ENCODE measurements around the gene CRB3.

CRB3 gene

DNA sequence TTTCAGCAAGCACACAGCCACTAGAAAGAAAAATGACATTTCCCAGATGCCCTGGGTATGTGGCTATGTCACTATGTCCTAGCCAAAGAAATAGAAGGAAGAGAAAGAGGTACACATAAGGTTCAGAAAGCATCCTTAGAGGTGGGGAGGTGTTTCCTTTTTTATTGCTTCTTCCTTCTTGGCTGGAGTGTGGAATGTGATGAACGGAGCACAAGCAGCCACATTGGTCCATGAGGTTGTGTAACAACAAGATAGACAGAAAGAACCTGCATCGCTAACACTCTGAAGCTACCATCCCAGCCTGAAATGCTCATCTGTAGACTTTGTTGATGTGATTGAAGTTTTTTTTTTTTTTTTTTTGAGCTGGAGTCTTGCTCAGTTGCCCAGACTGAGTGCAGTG, 11.2 kb upstream of the CRB3 start:
- Mint-ChIP-seq H3K4me3 (no peak overlapping the region), H3K27me3 (no peaks in the 10 kb centered on the region), H3K4me1 (ENCODE audit: low read depth) (no peaks in the 10 kb centered on the region), H3K36me3 (peaks cover 27% of the 10 kb centered on the region), H3K27ac (no peak overlapping the region), H3K9me3 (ENCODE audit: low read depth) (no peaks in the 10 kb centered on the region)

DNA sequence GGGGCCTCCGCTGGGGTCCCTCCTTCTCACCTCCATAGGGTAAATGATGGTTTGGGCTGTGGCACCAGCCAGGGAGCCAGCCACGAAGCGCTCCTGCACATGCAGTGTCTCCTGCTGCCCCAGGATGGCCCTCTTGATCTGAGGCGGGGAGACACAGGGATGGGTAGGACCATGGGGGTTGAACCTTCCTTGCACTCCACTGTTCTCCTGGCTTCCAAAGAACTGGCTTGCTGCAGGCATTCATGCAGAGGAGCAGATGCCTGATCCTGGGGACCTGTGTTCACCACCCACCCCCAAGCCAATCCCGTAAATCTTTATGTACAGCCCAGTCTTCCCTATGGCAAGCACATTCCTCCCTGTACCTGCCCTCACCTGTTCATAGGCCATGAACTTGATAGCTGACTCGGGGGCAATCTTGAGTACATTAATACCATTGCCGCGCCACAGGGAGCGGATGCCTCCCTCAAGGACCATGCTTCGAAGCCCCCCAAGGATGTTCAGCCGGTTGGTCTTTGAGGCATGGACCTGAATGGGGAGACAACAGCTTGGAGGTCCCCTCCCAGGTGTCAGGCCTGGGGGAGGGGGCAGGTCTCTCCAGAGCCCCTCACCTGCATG, 10.0 kb upstream of the CRB3 start:
- peaks cover 6% of the 10 kb centered on the region for H3K4me1 Mint-ChIP-seq (ENCODE audit: low read depth)
- no peaks in the 10 kb centered on the region for H3K9me3 Mint-ChIP-seq (ENCODE audit: low read depth)
- no peaks in the 10 kb centered on the region for H3K27me3 Mint-ChIP-seq
- H3K4me3 Mint-ChIP-seq = no peak overlapping the region
- peaks cover 27% of the 10 kb centered on the region for H3K36me3 Mint-ChIP-seq
- H3K27ac Mint-ChIP-seq = no peak overlapping the region

DNA sequence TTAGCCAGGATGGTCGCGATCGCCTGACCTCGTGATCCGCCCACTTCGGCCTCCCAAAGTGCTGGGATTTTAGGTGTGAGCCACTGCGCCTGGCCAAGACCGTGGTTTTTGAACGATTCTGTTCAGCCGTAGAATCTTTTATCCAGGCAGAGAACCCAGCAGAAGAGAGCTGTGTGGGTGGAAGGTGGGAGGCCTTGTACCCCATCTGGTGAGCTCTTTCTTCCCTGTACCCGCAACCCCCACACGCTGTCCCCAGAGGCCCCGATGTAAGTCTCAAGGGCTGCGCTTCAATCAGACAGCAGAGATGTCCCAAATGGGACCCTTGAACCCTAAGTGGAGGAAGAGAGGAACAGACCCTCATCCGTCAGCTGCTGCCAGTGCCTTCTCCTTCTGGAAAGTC, 8.1 kb upstream of the CRB3 start:
- Mint-ChIP-seq H3K27me3 (no peaks in the 10 kb centered on the region), H3K36me3 (peaks cover 22% of the 10 kb centered on the region), H3K4me3 (no peak overlapping the region), H3K9me3 (ENCODE audit: low read depth) (no peaks in the 10 kb centered on the region), H3K4me1 (ENCODE audit: low read depth) (peaks cover 13% of the 10 kb centered on the region), H3K27ac (no peak overlapping the region)

DNA sequence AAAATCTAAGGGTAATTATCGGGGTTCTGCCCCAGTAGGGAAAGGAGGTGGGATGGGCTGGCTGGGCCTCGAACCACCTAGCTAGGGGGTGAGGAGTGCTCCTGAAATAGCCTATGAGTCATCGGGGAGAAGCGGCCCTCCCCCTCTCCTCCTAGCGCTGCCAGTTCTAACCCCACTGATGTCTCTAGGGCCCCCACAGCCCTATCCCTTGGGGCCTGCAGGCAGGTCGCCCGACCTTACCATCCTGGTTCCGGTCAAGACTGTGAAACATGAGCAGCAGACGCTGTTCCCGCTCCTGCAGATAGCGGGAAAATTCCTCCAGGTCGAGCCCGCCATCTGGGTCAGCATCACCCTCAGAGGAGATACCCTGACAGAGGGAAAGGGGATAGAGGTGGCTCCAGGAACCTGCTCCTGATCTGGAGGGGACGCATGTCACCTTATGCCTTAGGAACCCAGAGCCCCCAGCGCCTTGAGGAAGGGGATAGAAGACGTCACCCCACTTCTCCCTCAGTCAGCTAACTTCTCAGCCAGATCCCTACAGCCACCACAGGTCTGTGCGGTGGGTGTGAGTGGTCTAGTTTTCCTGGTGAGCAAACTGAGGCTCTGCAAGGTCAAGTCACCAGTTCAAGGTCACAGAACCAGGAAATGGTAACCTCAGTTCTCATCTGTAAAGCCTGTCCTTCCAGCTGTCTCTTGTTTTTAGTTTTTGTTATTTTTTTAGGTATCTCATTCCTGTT, 5.9 kb upstream of the CRB3 start:
- Mint-ChIP-seq H3K9me3 (ENCODE audit: low read depth) (no peaks in the 10 kb centered on the region), H3K4me3 (peak overlapping the region; percentile 91), H3K36me3 (peaks cover 18% of the 10 kb centered on the region), H3K27me3 (no peaks in the 10 kb centered on the region), H3K4me1 (ENCODE audit: low read depth) (peaks cover 18% of the 10 kb centered on the region), H3K27ac (peak overlapping the region; percentile 86)

DNA sequence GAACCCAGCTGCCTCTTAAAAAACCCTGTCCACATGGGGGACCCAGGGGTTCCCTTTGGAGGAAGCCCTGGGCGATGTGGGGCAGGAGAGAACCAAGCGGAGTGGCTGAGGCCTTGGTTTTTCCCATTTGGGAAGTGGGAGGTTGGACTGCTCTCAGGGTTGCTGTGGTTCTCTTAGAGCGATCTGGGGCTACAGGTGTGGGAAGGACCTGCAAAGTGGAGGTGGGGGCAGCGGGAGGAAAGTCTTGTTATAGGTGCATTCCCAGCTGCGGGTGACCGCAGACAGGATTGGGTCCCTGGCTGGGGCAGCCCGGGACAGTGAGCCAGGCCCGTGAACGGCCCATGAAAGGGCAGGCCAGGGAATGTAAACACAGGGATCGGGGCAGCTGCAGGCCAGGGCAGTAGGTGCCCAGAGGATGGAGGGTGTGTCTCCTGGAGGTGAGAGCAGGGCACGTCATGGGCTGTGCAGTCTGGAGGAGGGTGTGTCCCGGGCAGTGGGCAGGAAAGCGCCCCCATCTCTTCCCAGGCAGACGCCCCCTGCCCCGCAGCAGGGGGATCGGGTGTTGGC, 5.3 kb upstream of the CRB3 start:
- peak overlapping the region; percentile 86 for H3K27ac Mint-ChIP-seq
- no peaks in the 10 kb centered on the region for H3K9me3 Mint-ChIP-seq (ENCODE audit: low read depth)
- H3K4me1 Mint-ChIP-seq (ENCODE audit: low read depth) = peaks cover 19% of the 10 kb centered on the region
- peak overlapping the region; percentile 91 for H3K4me3 Mint-ChIP-seq
- H3K36me3 Mint-ChIP-seq = peaks cover 15% of the 10 kb centered on the region
- no peaks in the 10 kb centered on the region for H3K27me3 Mint-ChIP-seq

DNA sequence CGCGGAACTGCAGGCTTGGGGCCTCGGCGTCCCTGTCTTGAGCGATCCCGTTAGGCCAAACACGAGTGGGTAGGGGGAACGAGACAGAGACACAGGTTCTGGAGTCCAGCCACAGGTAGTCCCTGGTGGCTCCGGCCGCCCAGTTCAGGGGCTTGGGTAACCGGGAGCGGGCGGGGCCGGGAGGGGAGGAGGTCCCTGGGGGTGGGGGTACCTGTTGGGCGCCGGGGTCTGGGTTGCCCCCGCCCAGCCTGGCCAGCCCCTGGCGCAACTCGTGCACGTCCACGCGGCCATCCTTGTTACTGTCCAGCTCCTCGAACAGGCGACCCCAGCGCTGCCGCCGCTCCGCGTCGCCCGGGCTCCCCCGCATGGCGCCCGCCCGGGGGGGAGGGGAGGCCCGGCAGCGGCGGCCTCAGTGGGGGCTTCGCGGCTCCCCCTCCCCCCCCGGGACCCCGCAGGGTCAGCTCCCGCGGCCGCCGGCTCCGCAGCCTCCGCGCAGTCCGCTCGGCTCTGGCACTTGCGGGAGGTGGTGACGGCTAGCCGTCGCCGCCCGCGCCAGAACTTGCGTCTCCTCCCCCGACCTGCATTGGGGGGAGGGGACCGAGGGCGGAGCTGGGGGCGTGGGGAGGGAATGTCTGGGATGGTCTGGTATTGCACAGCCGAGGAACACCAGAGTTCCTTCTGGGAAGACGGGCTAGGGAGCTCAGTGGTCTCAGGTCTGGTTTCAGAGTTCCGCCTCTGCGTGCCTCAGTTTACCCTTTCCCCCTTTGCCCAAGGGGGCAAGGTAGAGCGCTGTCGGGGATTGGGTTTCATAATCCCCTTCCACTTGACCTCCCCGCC, 4.6 kb upstream of the CRB3 start, which contains the start of gene SLC25A23:
Gene SLC25A23 (minus strand): TSS at position 531 of the 837 bp plus-strand sequence. CDS start 164 bp downstream, at position 367.
- Mint-ChIP-seq H3K27me3 (no peaks in the 10 kb centered on the region), H3K9me3 (ENCODE audit: low read depth) (no peaks in the 10 kb centered on the region), H3K36me3 (peaks cover 11% of the 10 kb centered on the region), H3K27ac (peak within 1 kb of the TSS; percentile 87), H3K4me3 (peak within 1 kb of the TSS; percentile 96), H3K4me1 (ENCODE audit: low read depth) (peaks cover 22% of the 10 kb centered on the region)

DNA sequence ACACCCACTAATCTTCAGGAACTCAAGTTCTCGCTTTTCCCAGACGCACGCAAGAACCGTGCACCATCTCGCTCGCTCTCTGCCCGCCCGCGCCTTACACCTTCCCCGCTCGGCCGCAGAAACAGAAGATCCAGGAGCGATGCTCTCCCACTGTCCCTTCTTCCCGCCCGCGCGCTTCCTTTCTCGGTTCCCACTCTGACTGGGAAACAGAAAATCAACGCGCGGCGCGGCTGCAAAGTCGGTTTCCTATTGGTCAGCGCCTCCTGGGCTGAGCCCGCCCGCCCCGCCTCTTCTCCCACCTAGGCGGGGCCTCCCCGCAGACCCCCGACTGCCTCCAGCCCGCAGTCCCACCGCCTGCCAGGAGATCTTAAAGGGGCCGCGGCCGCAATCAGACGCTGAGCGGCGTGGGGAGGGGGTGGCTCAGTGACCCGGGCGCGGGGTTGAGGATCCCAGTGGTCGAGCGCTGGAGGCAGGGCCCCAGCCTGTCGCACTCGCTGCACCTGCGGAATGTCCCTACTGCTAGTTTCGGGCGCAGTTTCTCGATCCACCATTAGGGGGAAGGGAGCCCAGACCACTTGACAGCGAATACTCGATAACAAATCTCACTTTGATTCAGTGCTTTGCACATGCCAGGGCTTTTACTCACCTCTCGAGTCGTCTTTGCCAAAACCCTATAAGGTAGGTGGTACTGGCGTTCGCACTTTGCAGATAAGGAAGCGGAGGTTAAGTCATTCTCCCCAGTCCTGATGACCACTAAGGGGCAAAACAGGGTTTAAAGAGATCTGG, 3.8 kb upstream of the CRB3 start:
- Mint-ChIP-seq H3K9me3 (ENCODE audit: low read depth) (no peaks in the 10 kb centered on the region), H3K27ac (peak overlapping the region; percentile 87), H3K4me3 (peak overlapping the region; percentile 96), H3K4me1 (ENCODE audit: low read depth) (peaks cover 27% of the 10 kb centered on the region), H3K36me3 (peaks cover 5% of the 10 kb centered on the region), H3K27me3 (no peaks in the 10 kb centered on the region)

DNA sequence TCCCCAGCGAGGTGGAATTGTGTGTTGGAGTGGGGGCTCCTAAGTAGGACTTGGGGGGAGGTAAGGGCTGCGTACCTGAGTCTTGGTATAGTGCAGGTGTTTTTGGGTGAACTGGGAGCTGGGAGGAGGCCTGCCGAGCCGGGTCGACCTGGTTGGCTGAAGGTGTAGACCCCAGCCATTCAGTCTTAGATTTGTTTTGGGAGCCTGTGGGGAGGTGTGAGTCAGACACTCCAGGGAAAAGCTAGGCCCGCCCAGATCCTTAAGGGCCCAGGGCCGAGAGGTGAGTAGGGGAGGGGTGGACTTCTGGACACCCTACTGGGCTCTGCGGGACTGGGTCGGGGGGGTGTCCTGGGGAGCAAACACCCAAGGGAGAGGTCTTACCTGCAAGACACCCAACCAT, 935 bp downstream of the CRB3 start:
- no peaks in the 10 kb centered on the region for H3K9me3 Mint-ChIP-seq (ENCODE audit: low read depth)
- H3K4me1 Mint-ChIP-seq (ENCODE audit: low read depth) = peaks cover 19% of the 10 kb centered on the region
- H3K36me3 Mint-ChIP-seq = peaks cover 4% of the 10 kb centered on the region
- no peaks in the 10 kb centered on the region for H3K27me3 Mint-ChIP-seq
- peak overlapping the region; percentile 62 for H3K4me3 Mint-ChIP-seq
- H3K27ac Mint-ChIP-seq = no peak overlapping the region

DNA sequence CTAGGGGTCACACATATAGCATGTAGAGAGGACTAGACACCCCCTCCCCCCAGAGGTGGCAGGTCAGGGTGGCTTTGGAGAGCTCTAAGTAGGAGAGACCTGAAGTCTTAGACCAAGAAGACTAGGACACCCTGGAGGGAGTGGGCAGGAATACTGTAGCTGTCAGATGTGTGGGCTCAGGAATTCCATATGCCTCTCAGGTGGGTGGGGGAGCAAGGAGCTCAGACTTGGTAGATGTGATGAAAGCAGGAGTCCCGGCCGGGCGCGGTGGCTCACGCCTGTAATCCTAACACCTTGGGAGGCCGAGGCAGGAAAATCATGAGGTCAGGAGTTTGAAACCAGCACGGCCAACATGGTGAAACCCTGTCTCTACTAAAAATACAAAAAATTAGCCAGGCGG, 1.6 kb downstream of the CRB3 start:
- H3K9me3 Mint-ChIP-seq (ENCODE audit: low read depth) = no peaks in the 10 kb centered on the region
- no peak overlapping the region for H3K27ac Mint-ChIP-seq
- peaks cover 14% of the 10 kb centered on the region for H3K4me1 Mint-ChIP-seq (ENCODE audit: low read depth)
- H3K27me3 Mint-ChIP-seq = no peaks in the 10 kb centered on the region
- H3K4me3 Mint-ChIP-seq = no peak overlapping the region
- H3K36me3 Mint-ChIP-seq = peaks cover 4% of the 10 kb centered on the region

DNA sequence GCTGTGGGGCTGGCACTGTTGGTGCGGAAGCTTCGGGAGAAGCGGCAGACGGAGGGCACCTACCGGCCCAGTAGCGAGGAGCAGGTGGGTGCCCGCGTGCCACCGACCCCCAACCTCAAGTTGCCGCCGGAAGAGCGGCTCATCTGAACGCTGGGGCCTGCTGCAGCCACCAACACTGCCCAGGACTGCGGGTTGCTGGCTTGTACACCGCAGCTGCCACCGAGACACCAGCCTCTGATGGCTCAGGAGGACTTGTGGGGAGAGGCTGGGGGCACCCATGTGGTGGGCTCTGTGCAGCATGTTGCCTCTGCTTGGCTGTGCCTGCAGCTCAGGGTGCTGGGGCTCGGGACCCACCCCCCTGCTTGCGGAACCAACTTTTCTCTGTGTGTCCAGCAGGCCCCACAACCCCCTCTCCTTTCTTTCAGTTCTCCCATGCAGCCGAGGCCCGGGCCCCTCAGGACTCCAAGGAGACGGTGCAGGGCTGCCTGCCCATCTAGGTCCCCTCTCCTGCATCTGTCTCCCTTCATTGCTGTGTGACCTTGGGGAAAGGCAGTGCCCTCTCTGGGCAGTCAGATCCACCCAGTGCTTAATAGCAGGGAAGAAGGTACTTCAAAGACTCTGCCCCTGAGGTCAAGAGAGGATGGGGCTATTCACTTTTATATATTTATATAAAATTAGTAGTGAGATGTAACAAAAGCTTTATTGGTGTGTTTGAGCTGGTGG, 2.6 kb downstream of the CRB3 start:
- Mint-ChIP-seq H3K27me3 (no peaks in the 10 kb centered on the region), H3K4me1 (ENCODE audit: low read depth) (peaks cover 14% of the 10 kb centered on the region), H3K27ac (peak overlapping the region; percentile 64), H3K4me3 (no peak overlapping the region), H3K9me3 (ENCODE audit: low read depth) (no peaks in the 10 kb centered on the region), H3K36me3 (peaks cover 4% of the 10 kb centered on the region)

DNA sequence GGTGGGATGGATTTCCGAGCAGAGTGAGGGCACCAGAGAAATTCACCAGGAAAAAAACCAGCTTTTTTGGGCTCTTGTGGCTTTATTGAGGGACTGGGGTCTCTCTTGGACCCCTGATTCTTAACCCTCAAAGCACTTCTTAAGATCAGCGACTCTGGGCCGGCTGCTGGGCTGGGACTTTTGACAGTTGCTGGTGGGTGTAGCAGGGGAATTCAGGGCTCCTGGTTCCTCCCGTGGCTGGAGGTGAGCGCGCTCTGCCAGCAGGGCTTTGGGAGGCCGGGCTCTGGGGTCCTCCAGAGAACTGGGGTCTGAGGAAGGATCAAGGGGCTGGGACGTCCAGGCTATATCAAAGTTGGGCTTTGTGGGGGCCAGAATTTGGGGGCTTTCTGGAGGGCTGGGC, 3.3 kb downstream of the CRB3 start:
- Mint-ChIP-seq H3K27ac (no peak overlapping the region), H3K36me3 (peaks cover 4% of the 10 kb centered on the region), H3K4me3 (no peak overlapping the region), H3K4me1 (ENCODE audit: low read depth) (peaks cover 10% of the 10 kb centered on the region), H3K9me3 (ENCODE audit: low read depth) (no peaks in the 10 kb centered on the region), H3K27me3 (no peaks in the 10 kb centered on the region)

DNA sequence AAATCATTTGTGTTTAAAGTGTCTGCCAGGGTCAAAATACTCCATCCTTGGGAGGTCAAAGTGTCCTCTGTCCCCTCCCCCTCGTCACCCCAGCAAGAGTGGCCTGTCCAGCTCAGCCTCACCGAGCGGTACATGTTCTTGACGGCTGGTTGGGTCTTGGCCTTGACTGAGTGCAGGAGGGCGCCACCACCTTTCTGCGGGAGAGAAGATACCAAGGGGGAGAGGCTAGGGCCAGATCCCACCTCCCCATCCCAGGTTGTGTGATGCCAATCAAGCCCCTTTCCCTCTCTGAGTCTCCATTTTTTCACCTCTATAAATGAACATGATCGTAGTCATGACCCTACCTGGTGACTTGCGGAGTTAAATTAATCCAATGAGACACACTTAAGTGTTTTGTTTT, 6.1 kb downstream of the CRB3 start:
- H3K27me3 Mint-ChIP-seq = no peaks in the 10 kb centered on the region
- H3K4me1 Mint-ChIP-seq (ENCODE audit: low read depth) = no peaks in the 10 kb centered on the region
- H3K36me3 Mint-ChIP-seq = peaks cover 4% of the 10 kb centered on the region
- no peak overlapping the region for H3K4me3 Mint-ChIP-seq
- H3K27ac Mint-ChIP-seq = no peak overlapping the region
- no peaks in the 10 kb centered on the region for H3K9me3 Mint-ChIP-seq (ENCODE audit: low read depth)

DNA sequence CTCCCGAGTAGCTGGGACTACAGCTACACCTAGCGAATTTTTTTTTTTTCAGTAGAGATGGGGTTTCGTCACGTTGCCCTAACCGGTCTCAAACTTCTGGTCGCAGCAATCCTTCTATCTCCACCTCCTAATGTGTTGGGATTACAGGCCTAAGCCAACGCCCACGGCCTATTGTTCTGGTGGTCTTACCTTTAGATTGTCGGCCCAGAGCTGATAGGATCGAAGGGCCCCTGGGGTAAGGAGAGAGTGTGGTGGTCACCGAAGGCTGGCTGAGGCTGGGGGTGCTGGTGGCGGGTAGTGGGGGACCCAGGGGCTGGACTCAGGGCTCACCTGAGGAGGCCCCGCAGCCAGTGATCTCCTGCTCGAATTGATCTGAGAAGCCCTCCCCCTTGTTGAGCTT, 7.0 kb downstream of the CRB3 start:
- no peaks in the 10 kb centered on the region for H3K9me3 Mint-ChIP-seq (ENCODE audit: low read depth)
- no peak overlapping the region for H3K27ac Mint-ChIP-seq
- no peak overlapping the region for H3K4me3 Mint-ChIP-seq
- peaks cover 4% of the 10 kb centered on the region for H3K36me3 Mint-ChIP-seq
- H3K4me1 Mint-ChIP-seq (ENCODE audit: low read depth) = peaks cover 2% of the 10 kb centered on the region
- no peaks in the 10 kb centered on the region for H3K27me3 Mint-ChIP-seq

DNA sequence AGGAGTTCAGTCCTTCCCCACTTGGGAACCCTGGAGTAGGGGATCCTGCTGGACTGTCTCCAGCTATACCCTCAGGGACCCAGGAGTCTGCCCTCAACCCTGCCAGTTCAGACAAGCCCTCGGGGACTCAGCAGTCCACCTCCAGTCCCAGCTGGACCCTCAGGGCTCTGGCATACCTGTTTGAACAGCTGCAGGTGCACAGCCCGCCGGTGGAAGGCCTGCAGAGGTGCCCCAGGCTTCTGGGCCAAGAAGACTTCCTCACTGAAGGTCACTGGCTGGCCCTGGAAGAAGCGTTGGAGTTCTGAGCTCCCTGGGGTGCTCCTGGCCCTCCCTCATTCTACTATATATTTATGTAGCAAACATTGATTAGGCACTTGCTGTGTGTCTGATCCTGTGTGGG, 8.6 kb downstream of the CRB3 start:
- peaks cover 4% of the 10 kb centered on the region for H3K36me3 Mint-ChIP-seq
- H3K27ac Mint-ChIP-seq = no peak overlapping the region

More for the DNA sequence above, 8.6 kb downstream of the CRB3 start:
- Mint-ChIP-seq H3K27me3 (no peaks in the 10 kb centered on the region), H3K4me3 (no peak overlapping the region), H3K9me3 (ENCODE audit: low read depth) (no peaks in the 10 kb centered on the region), H3K4me1 (ENCODE audit: low read depth) (peaks cover 3% of the 10 kb centered on the region)

Measured in activated naive CD8-positive, alpha-beta T cell (primary cell).